Iris pigment epithelial cell (primary cell): ENCODE data around the gene SLC15A2.

ENCODE experiments used
- DNase-seq: peaks from one replicate; pipeline ENCODE4 v3.0.0-alpha.2; 2011; ENCODE audit warnings: low read depth

SLC15A2 gene

GRCh38 chr3:121981473-121981872, 87.3 kb downstream of the SLC15A2 start:
- DNase-seq: no peak

- DNase-seq: peak; percentile 31
Observed at GRCh38 chr3:121985846-121986245, 91.6 kb downstream of the SLC15A2 start.

GRCh38 chr3:121988146-121988545, 93.9 kb downstream of the SLC15A2 start:
- DNase-seq: no peak

- peak; percentile 34 for DNase-seq
Observed at GRCh38 chr3:121989943-121990342, 95.7 kb downstream of the SLC15A2 start.

GRCh38 chr3:121992601-121993560, 98.7 kb downstream of the SLC15A2 start:
- DNase-seq: no peak
